SKM-1 treated with dmso at 0.1 percent for 144 hours (cell line): ENCODE measurements around the gene NEXMIF.
"Not testable (repeated sequence)": the region's sequence is repeated elsewhere in the genome, so short reads cannot be mapped to it uniquely, and the experiment has no call there.

Experiments
- DNase-seq: peaks from one replicate; lab custom pipeline; 2025; ENCODE audit not compliant: unreplicated experiment; lab: John Stamatoyannopoulos, UW

The NEXMIF gene

GRCh38 chrX:74797338-74797887 is 127.8 kb downstream of the NEXMIF start:
- DNase-seq: no peak

DNA sequence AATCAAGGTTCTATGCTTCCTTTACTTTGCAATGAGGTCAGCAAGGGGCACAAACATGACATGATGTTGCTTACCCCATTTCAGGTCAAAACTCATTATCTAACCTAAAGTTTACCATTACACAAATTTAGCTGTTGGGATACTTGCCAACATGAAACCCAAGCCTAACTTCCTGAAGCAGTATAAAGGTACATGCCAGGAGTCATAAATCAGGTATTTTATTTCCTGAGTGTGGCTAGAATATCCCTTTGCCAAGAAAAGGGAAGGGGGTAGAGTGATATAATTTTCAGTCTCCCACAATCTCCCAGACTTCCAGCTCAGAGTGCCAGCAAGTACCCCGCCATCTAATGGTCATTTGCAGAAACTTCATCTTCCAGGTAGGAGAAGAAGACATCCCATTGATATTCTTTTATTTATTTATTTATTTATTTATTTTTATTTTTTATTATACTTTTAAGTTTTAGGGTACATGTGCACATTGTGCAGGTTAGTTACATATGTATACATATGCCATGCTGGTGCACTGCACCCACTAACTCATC is 136.6 kb downstream of the NEXMIF start:
- no peak for DNase-seq

DNA sequence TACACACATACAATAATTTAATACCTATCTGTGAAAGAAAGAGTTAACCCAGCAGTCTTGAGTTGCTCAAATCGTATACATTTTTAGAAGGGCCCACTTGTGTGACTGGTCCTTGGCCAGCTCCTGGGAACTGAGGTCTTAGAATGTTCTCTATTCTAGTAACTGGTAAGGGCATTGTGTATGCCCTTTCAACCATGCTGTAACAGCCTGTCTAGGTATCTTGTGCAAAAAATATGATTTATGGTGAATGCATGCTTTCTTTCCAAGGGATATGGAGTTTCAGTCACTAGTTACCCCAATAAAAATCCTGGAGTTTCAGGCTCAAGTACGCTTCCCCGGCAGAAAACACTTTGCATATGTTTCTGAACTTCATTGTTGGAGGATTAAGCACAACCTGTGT is 140.6 kb downstream of the NEXMIF start:
- no peak for DNase-seq

- no peak for DNase-seq
Measured at GRCh38 chrX:74781507-74782034, 143.7 kb downstream of the NEXMIF start.

GRCh38 chrX:74779175-74779574 is 146.1 kb downstream of the NEXMIF start:
- DNase-seq: no peak

DNA sequence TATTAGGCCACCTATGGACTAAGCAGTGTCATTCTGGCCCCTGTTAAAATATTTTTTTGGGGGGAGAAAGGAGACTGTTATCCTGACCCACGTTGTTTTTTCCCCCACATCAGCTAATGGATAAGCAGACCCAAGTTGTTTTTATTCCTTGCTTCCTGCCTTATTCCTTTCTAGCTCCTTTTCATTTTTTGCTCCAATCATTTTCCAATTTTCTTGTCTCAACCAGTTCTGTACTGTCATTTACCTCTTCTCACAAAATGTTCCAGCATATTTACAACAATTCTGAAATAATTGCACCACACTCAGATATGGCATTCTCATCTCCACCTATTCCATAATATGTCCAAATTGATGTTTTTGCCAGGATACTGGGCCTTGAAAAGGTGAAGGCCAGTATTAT is 150.3 kb downstream of the NEXMIF start:
- no peak for DNase-seq

DNA sequence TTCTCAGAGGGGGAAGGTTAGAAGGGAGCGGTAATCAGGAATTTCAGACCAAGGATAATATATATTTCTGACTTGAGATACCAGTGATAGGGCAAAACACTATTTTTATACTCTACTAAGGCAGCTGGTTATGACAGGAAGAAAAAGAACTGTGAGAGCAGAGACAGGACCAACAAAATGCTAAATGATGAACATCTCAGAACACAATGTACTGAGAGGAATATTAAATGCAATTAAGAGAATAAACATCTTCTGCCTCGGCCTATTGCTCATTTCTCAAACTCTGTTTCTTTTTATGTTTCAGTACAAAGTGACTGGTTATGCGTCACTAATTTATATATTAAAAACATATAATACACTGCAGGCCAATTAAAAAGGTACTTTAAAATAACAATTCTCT is 188.8 kb downstream of the NEXMIF start:
- no peak for DNase-seq

GRCh38 chrX:74705269-74705668 is 220.0 kb downstream of the NEXMIF start:
- no peak for DNase-seq

GRCh38 chrX:74701343-74701742 is 223.9 kb downstream of the NEXMIF start:
- DNase-seq: not testable (repeated sequence)

- DNase-seq: no peak
Measured at GRCh38 chrX:74684466-74684865, 240.8 kb downstream of the NEXMIF start.
